LHCN-M2 (cell line): Measurements from ENCODE around the gene KRT16. TPM values are rescaled to one million over a fixed set of nuclear protein-coding genes. Genes with fewer than 3 reads are reported as not detected.
"Not testable (repeated sequence)": the region's sequence is repeated elsewhere in the genome, so short reads cannot be mapped to it uniquely, and the experiment has no call there.

Experiments
- DNase-seq: peaks from one replicate; pipeline ENCODE4 v3.0.0-alpha.2; 2012; ENCODE audit warnings: low read depth
- total RNA-seq: library from RNA; depleted of rRNA; stranded (reverse); fragments of >200 nt; gene quantifications from 2 replicates; pipeline ENCODE4 v1.2.3, GENCODE V29; 2014

The KRT16 gene
- total RNA-seq, 1 experiment from 2014 or later, result not detected

DNA sequence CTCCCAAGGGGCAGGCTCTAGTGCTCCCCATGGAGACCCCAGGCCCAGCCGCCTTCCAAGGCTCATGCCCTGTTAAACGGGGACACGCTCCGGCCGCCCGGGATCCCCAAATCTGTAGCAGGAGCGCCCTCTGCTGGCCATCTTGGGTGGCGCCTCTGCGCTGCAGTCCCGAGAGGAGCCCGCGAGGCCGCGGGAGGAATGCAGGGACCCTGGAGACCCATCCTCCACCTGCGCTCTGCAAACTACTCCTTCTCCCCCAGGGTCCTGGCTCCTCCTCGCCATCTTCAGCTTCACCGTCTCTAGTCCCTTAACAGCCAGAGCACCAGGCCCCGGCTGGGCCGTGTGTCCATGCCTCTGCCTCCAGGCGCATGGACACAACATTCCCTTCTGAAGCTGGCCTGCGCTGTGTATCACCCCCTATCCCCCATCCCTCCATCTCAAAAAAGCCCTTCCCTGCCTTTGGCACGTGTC lies 35.4 kb upstream of the KRT16 start:
- DNase-seq, result peak; percentile 55

- no peak for DNase-seq
These were observed 34.7 kb upstream of the KRT16 start for GRCh38 chr17:41647038-41647813.

DNA sequence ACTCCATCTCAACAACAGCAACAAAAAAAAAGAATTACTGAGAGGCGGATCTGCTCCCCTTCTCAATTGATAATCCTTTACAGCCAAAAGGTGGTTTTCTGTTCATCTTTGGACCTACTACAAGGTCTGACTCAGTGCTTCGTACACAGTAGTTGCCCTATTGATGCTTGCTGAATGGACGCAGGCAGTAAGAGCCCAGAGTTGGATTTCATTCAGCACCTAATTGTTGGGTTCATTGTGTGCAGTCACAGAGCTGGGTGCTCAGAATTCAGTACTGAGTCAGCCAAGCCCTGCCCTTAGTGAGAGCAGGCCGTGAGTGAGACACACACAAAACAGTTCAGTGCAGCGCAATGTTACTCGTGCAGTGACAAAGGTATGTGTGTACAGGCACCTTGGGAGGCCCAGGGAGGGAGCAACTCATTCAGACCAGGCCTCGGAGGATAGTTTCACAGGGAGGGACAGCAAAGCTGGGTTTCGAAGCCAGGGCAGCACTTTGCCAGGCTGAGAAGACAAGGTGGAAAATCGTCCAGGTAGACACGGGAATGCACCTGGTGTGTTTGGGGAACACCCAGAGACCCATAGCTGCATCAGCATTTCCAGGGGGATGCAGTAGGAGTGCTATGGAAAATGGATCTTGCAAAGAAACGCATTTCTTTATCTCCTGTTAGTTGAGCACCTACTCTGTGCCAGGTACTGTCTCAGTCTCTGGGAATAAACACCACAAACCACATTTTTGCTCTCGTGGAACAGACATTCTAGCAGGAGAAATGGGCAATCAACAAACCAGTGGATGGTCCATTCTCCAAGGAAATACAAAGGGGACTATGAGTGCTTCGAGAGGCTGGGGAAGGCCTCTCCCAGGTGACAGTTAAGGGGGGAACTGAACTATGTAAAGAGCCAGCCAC lies 29.9 kb upstream of the KRT16 start:
- no peak for DNase-seq

DNA sequence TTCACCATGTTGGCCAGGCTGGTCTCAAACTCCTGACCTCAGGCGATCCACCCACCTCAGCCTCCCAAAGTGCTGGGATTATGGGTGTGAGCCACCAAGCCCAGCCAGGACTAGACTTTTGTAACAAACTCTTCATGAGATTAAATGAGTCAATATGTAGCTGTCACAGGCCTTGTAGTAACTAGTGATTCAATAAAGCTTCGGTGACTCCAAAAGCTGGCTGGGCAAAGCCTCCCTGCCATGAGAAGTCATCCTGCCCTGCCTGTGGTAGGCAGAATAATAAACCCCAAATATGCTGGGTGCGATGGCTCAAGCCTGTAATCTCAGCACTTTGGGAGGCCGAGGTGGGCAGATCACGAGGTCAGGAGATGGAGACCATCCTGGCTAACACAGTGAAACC lies 28.0 kb upstream of the KRT16 start:
- DNase-seq, result not testable (repeated sequence)

DNA sequence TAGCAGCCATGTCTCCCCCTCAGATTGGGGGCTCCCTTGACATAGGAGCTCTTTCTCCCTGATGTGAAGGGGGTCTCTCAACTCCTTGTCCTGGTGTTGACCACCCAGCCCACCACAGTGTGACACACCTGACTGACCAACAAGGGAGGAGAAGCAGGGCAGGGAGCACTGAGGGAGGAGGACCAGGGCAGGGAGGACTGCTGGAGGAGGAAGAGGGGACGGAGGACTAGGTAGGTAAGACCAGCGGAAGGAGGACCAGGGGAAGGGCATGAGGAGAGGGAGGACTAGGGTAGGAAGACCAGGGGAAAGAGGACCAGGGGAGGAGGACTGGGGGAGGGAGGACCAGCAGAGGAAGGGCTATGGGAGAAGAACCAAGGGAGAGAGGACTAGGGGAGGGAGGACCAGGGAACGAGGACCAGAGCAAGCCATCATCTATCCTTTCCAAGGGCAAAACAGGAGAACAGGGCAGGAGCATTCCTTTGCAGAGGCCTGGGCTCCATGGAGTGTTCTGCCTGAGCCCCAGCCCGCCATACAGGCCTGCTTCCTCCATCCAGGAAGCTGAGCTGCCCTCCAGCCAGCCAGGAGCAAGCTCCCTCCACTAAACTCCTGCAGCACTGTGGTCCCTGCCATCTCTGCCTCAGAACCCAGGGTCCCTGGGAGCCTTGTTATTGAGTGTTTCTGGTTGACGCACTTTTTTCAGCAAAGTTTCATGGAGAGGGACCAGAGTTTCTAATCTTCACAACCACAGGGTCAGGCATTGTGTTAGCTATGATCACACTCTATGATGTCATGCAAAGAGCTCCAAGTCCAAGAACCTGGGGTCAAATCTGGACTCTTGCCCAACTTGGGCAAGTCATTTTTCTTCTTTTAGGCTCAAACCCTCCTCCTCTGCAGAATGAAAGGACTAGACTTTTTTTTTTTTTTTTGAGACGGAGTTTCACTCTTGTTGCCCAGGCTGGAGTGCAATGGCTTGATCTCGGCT lies 27.2 kb upstream of the KRT16 start:
- no peak for DNase-seq

GRCh38 chr17:41638941-41639340 lies 26.4 kb upstream of the KRT16 start:
- no peak for DNase-seq

- no peak for DNase-seq
These were observed 25.6 kb upstream of the KRT16 start for GRCh38 chr17:41638194-41638593.

- no peak for DNase-seq
These were observed 24.1 kb upstream of the KRT16 start for GRCh38 chr17:41636652-41637051.

GRCh38 chr17:41635121-41636097 lies 22.8 kb upstream of the KRT16 start:
- DNase-seq, result no peak

GRCh38 chr17:41634639-41635038 lies 22.1 kb upstream of the KRT16 start:
- no peak for DNase-seq

DNA sequence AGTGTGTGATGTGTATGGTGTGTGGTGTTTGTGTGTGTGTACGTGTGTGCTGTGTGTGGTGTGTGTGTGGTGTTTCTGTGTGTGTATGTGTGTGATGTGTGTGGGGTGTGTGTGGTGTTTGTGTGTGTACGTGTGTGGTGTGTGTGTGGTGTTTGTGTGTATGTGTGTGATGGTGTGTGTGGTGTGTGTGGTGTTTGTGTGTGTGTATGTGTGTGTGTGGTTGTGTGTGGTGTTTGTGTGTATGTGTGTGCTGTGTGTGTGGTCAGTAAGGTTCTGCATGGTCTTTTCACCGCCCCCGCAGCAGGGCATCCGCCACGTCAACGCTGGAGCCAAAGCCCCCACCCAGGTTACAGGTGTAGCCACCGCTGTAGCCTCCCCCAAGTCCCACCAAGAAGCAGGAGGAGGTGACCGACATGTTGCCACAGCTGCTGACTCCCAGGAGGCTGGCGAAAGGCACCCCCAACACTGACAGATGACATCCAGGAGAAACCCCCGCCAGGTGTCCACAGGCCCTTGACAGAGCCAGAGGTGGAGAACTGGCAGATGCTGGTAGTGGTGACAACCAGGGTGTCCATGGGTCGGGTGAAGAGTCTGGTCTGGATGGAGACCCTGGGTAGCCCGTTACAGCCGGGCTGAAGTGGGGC lies 21.1 kb upstream of the KRT16 start:
- DNase-seq, result no peak

DNA sequence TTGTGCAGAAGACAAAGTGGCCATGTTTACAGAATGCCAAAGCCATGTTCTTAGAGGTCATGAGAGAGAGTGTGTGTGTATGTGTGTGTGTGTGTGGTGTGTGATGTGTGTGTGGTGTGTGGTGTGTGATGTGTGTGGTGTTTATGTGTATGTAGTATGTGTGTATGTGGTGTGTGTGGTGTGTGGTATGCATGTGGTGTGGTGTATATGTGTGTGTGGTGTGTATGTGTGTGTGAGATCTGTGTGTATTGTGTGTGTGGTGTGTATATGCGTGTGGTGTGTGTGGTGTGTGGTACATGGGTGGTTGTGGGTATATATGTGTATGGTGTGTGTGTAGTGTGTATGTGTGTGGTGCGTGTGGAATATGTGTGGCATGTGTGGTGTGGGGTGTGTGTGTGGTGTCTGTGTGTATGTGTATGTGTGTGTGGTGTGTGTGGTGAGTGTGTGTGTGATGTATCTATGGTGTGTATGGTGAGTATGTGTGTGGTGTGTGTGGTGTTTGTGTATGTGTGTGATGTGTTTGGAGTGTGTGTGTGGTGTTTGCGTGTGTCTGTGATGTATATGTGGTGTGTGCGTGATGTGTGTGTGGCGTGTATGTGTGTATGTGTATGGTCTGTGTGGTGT lies 20.0 kb upstream of the KRT16 start:
- DNase-seq, result no peak

DNA sequence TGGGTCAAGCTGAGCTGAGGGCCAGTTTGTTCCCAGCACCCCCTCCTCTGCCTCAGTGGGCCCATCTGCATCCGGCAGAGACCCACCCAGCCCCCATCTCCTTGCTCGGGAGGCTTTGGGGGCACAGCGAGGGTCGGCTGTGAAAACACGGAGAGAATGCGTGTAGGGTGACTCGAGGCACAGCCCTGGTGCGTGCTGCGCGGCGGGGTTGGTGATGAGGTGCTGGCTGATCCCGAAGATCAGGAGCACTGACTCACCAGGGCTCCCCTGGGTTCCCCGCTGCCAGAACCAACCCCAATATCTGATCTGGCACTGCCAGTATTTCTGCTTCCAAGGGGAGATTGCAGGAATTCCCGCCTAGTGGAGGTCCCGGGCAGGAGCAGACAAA lies 19.3 kb upstream of the KRT16 start:
- DNase-seq, result no peak

- no peak for DNase-seq
These were observed 18.7 kb upstream of the KRT16 start for GRCh38 chr17:41631025-41631897.

DNA sequence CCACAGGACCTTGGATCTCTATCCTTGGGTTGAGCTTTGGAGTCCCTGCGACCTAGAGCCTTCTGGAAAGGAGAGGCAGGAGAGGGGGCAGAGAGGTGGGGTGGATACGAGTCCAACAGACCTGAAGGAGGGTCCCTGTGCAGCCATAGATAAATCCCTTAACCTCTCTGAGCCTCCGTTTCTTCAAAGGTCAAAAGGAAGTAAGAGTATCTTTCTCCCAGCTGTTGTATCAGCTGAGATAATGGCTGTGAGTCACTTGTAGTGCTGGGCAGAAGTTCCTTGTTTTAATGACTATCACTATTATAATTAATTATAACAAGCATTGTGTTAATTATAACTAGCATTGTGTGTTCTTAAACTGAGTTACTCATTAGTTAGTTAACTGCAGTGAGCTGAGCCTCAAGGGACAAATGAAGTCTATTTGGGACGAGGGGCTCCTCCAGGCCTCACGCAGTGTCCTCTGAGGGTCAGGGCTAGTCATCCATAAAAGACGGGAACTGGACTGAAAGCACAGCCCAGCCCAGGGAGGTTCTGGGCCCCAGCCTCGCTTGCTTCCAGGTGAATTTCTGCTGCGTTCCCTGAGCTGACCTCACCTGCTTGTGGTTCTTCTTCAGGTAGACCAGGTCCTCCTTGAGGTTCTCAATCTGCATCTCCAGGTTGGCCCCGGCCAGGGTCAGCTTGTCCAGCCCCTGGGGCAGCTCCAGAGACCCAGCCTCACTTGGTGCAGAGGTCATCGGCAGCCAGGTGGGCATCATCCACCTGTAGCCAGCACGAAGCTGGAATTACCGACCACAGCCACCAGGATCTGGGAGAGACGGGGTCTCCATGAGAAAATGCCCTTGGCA lies 17.5 kb upstream of the KRT16 start:
- DNase-seq, result no peak

- no peak for DNase-seq
These were observed 16.7 kb upstream of the KRT16 start for GRCh38 chr17:41629316-41629715.

GRCh38 chr17:41628621-41629255 lies 16.2 kb upstream of the KRT16 start:
- not testable (repeated sequence) for DNase-seq
